Bronchial epithelial cell (primary cell): ENCODE data around the gene SMYD3. TPM values are rescaled to one million over a fixed set of nuclear protein-coding genes. Genes with fewer than 3 reads are reported as not detected.

ENCODE experiments used
- DNase-seq: peaks from one replicate; pipeline ENCODE4 v3.0.0-alpha.2; 2010; ENCODE audit warnings: low read depth
- FAIRE-seq: peaks from 2 replicates; lab custom pipeline; 2011; peaks lifted over from hg19 to GRCh38; lab: Jason Lieb, UNC
- H3K27me3 ChIP-seq: 2 replicates; pipeline ENCODE4 v1.5.1; 2011; ENCODE audit warnings: low read length; ENCODE audit not compliant: control insufficient read depth, insufficient read depth
- H3K36me3 ChIP-seq: 2 replicates; pipeline ENCODE4 v1.5.1; 2011; ENCODE audit warnings: low read length; ENCODE audit not compliant: control insufficient read depth, insufficient read depth
- H3K4me3 ChIP-seq: 2 replicates; pipeline ENCODE4 v1.5.1; 2011; ENCODE audit warnings: mild to moderate bottlenecking, low read depth, low read length, control low read depth
- CTCF ChIP-seq: IDR thresholded peaks from 2 replicates; pipeline ENCODE4 v1.5.1; 2011; ENCODE audit warnings: mild to moderate bottlenecking, moderate library complexity, low read length, control low read depth, inconsistent platforms; ENCODE audit not compliant: insufficient read depth, severe bottlenecking
- total RNA-seq: library from RNA; depleted of rRNA; stranded (reverse); fragments of >200 nt; gene quantifications from 2 replicates; pipeline ENCODE4 v1.2.1, GENCODE V29; 2014

Gene SMYD3
- total RNA-seq, 1 donor from 2014 or later, result 17.4 TPM

DNA sequence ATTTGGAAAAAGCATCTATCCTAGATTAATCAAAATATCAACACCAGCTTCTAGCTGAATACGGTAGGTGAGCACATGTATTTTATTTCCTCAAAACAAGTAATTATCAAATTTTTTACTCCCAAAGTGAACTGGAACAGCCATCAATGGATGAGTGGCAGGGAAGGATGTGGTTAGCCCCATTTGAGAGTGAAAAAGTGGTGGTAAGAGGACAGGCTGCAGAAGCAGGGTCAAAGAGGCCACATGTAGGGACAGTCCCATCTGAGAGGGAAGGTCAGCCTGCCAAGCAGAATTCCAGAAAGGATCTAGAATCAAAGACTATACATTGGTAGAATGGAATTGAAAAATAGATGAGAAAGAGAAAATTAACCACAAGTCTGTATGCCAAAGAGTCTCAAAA lies 163.8 kb downstream of the SMYD3 start:
- DNase-seq (no peak), FAIRE-seq (no peak)
- H3K36me3 ChIP-seq, result no peaks in the 10 kb centered on the region
- H3K27me3 ChIP-seq, result no peaks in the 10 kb centered on the region
- no peak overlapping the region for H3K4me3 ChIP-seq
- no peak for TF ChIP-seq CTCF

GRCh38 chr1:246338546-246338945 lies 168.5 kb downstream of the SMYD3 start:
- no peaks in the 10 kb centered on the region for H3K27me3 ChIP-seq
- FAIRE-seq (no peak), DNase-seq (no peak)
- no peak overlapping the region for H3K4me3 ChIP-seq
- no peak for TF ChIP-seq CTCF
- H3K36me3 ChIP-seq, result no peaks in the 10 kb centered on the region

DNA sequence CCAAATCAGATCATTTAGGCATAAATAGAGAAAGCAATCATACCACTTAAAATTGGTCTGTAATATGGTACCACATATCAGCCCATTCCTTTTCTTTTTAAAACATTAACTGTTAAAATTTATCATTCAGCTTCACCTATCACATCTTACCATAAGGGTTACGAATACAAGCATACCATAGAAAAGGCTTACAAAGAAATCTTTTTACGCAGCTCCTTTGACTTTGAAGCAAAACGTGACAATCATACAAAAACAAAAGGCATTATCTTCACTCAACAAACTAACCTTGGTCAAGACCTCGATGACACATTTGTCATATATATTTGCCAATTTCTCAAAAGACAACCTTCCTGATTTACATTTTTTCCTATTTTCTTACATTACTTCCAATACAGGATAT lies 169.0 kb downstream of the SMYD3 start:
- DNase-seq (no peak), FAIRE-seq (no peak)
- Histone ChIP-seq H3K4me3 (no peak overlapping the region), H3K27me3 (no peaks in the 10 kb centered on the region), H3K36me3 (no peaks in the 10 kb centered on the region)
- TF ChIP-seq CTCF, result no peak

- no peaks in the 10 kb centered on the region for H3K36me3 ChIP-seq
- DNase-seq (no peak), FAIRE-seq (no peak)
- H3K27me3 ChIP-seq, result no peaks in the 10 kb centered on the region
- TF ChIP-seq CTCF, result no peak
- no peak overlapping the region for H3K4me3 ChIP-seq
Measured at GRCh38 chr1:246335151-246335550, 171.9 kb downstream of the SMYD3 start.

DNA sequence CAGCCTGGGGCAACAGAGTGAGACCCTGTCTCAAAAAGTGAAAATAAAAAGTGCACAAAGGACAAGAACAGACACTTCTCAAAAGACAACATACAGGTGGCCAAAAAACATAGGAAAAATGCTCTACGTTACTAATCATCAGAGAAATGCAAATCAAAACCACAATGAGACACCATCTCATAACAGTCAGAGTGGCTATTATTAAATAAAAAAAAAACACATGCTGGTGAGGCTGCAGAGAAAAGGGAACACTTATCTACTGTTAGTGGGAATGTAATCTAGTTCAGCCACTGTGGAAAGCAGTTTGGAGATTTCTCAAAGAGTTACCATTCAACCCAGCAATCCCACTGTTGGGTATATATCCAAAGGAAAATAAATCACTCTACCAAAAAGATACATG lies 173.2 kb downstream of the SMYD3 start:
- no peak for DNase-seq
- no peak for TF ChIP-seq CTCF
- no peaks in the 10 kb centered on the region for H3K27me3 ChIP-seq
- H3K36me3 ChIP-seq, result no peaks in the 10 kb centered on the region
- H3K4me3 ChIP-seq, result no peak overlapping the region
- no peak for FAIRE-seq

- DNase-seq, result no peak
- FAIRE-seq, result no peak
- Histone ChIP-seq H3K27me3 (no peaks in the 10 kb centered on the region), H3K4me3 (no peak overlapping the region), H3K36me3 (no peaks in the 10 kb centered on the region)
- no peak for TF ChIP-seq CTCF
Measured at GRCh38 chr1:246332078-246332477, 175.0 kb downstream of the SMYD3 start.
